Lung (tissue), 12 donors: ENCODE measurements around the gene CHRNB4. TPM values are rescaled to one million over a fixed set of nuclear protein-coding genes. Genes with fewer than 3 reads are reported as not detected.
A peak's percentile ranks its signal among the peaks of the same experiment; 100 is the strongest.

ENCODE experiments used
- ATAC-seq: fragments of 200-7000 bp; cut with Tn5 transposase; one replicate; pipeline ENCODE4 v1.9.1; 2020; ENCODE audit warnings: moderate number of reproducible peaks; ENCODE audit not compliant: insufficient read depth, low FRiP score
- DNase-seq, 3 donors: peaks; one replicate each; pipeline ENCODE4 v3.0.0-alpha.2; 2013 to 2017
- H3K27ac ChIP-seq, 2 donors: one replicate each; pipeline ENCODE4 v1.5.1; 2013; ENCODE audit warnings: mild to moderate bottlenecking in 2 of 2, moderate library complexity in 2 of 2, control low read depth in 1 of 2, inconsistent platforms in 1 of 2, low read depth in 1 of 2, low read length in 1 of 2
- H3K27me3 ChIP-seq, 3 donors: one replicate each; pipeline ENCODE4 v1.5.1; 2013; ENCODE audit warnings: low read length in 2 of 3; ENCODE audit not compliant: control insufficient read depth in 3 of 3, insufficient read depth in 3 of 3
- H3K36me3 ChIP-seq, 4 donors: one replicate each; pipeline ENCODE4 v1.5.1; 2013; ENCODE audit warnings: low read length in 4 of 4, mild to moderate bottlenecking in 1 of 4, moderate library complexity in 1 of 4; ENCODE audit not compliant: control insufficient read depth in 4 of 4, insufficient read depth in 4 of 4
- H3K4me1 ChIP-seq, 5 donors: one replicate each; pipeline ENCODE4 v1.5.1; 2013; ENCODE audit warnings: low read length in 5 of 5, mild to moderate bottlenecking in 2 of 5, moderate library complexity in 1 of 5; ENCODE audit not compliant: control insufficient read depth in 5 of 5, insufficient read depth in 5 of 5
- H3K4me3 ChIP-seq: one replicate; pipeline ENCODE4 v1.5.1; 2013; ENCODE audit warnings: mild to moderate bottlenecking, control low read depth, moderate library complexity
- H3K9ac ChIP-seq, 2 donors: one replicate each; pipeline ENCODE4 v1.5.1; 2013; ENCODE audit warnings: low read length in 2 of 2, control low read depth in 1 of 2; ENCODE audit not compliant: insufficient read depth in 1 of 2
- H3K9me3 ChIP-seq, 4 donors: one replicate each; pipeline ENCODE4 v1.5.1; 2013; ENCODE audit warnings: low read length in 3 of 4, mild to moderate bottlenecking in 1 of 4, moderate library complexity in 1 of 4; ENCODE audit not compliant: control insufficient read depth in 4 of 4, insufficient read depth in 3 of 4
- CTCF ChIP-seq: IDR thresholded peaks from 2 replicates; pipeline ENCODE4 v1.5.1; 2012; ENCODE audit warnings: mild to moderate bottlenecking; ENCODE audit errors: control extremely low read depth, extremely low read depth
- WGBS, 2 donors: extraction: QIAGEN DNeasy Blood & Tissue Kit; methylation state at CpG; one replicate each; pipeline ENCODE4 v1.1.7; 2013; 5-methylcytosine and 5-hydroxymethylcytosine counted together
- polyA plus RNA-seq, 2 donors: library from polyadenylated mRNA; stranded (reverse); fragments of 200-250 nt; gene quantifications; one replicate each; pipeline ENCODE4 v1.2.1, GENCODE V29; 2013
- total RNA-seq, 2 donors: library from RNA; depleted of rRNA in 1 of 2; stranded (reverse); fragments of >200 nt in 1 of 2; gene quantifications; one replicate each; pipeline ENCODE4 v1.2.1, GENCODE V29; 2014 to 2021
- donor health status: control.
- donor health status: control.
- donor health status: Bipolar disorder and iron deficiency.
- donor health status: healthy.
- donor health status: DM: yes; HTN: yes; CAD: no.

CHRNB4 gene
- total and polyA plus RNA-seq, 4 donors = 0.05 TPM; not detected in 3

GRCh38 chr15:78642331-78642730 lies 1.3 kb upstream of the CHRNB4 start:
- peak; percentile 43 to 71 (median 55) for DNase-seq
- Histone ChIP-seq H3K9me3 (no peaks in the 10 kb centered on the region), H3K9ac (no peak overlapping the region), H3K4me3 (no peak overlapping the region), H3K27me3 (peaks cover 0 to 3% (median 2%) of the 10 kb centered on the region in 3 donors), H3K36me3 (no peaks in the 10 kb centered on the region), H3K4me1 (peaks cover 0 to 8% (median 0%) of the 10 kb centered on the region in 5 donors), H3K27ac (no peak overlapping the region)
- TF ChIP-seq CTCF = no peak
- ATAC-seq = no peak
- WGBS, 2 donors = 83 to 88% methylated on average over 5 of the region's 5 CpGs

DNA sequence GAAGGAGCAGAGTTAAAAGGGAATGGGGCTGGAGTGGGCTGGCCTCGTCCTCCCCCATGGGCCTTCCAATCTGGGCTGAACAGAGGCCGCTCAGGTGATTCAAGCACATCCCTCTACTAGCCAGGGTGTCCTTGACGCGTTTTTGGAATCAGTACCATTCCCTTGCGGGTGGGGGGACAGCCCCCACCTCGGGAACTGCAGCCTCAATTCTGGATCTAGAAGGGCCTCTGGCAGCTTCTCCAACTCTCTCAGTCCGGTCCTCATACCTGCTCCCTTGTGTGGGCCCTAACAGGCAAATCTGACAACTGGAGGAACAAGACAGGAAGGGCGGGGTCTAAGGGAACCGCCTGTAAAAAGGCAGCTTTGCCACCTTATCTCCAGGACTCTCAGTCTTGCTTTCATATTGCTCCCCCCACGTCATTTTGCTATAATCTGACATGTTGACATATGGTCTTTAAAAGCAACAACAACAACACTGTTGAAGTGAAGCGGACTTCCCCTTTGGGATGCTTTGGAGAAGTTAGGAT lies 802 bp upstream of the CHRNB4 start:
- ATAC-seq (no peak), DNase-seq (no peak)
- Histone ChIP-seq H3K4me1 (peaks cover 0 to 8% (median 0%) of the 10 kb centered on the region in 5 donors), H3K36me3 (no peaks in the 10 kb centered on the region), H3K27me3 (peaks cover 0 to 3% (median 2%) of the 10 kb centered on the region in 3 donors), H3K9ac (no peak overlapping the region), H3K27ac (no peak overlapping the region), H3K4me3 (no peak overlapping the region), H3K9me3 (no peaks in the 10 kb centered on the region)
- no peak for TF ChIP-seq CTCF
- WGBS, 2 donors = 71 to 80% methylated on average over 11 of the region's 11 CpGs

- ATAC-seq = no peak
- no peak for DNase-seq
- 15 to 23% methylated on average over 19 to 32 of the region's 32 CpGs for WGBS, 2 donors
Measured at GRCh38 chr15:78640527-78641101, 396 bp downstream of the CHRNB4 start.

More at GRCh38 chr15:78640527-78641101, 396 bp downstream of the CHRNB4 start:
- H3K4me1 ChIP-seq = peaks cover 0 to 8% (median 0%) of the 10 kb centered on the region in 5 donors
- H3K27me3 ChIP-seq = peaks cover 0 to 3% (median 2%) of the 10 kb centered on the region in 3 donors
- no peak overlapping the region for H3K27ac ChIP-seq
- TF ChIP-seq CTCF = no peak
- peak overlapping the region; percentile 2 for H3K4me3 ChIP-seq
- no peak overlapping the region for H3K9ac ChIP-seq
- no peaks in the 10 kb centered on the region for H3K36me3 ChIP-seq
- no peaks in the 10 kb centered on the region for H3K9me3 ChIP-seq
